MM.1S (cell line): ENCODE results near the gene ICAM1.

Experiments used
- DNase-seq: peaks from one replicate; pipeline ENCODE4 v3.0.0-alpha.2; 2015
- H2AFZ ChIP-seq: fragments of 300-600 bp; sonication (generic); 2 replicates; pipeline ENCODE4 v1.6.0; 2016; ENCODE audit warnings: antibody characterized with exemption, low read length
- H3F3A ChIP-seq: fragments of 300-600 bp; sonication (generic); 2 replicates; pipeline ENCODE4 v1.6.1; 2016; ENCODE audit warnings: mild to moderate bottlenecking, antibody characterized with exemption, low read length, moderate library complexity, mixed read lengths; ENCODE audit not compliant: insufficient read depth
- H3K27ac ChIP-seq: fragments of 300-600 bp; sonication (generic); 2 replicates; pipeline ENCODE4 v1.5.1; 2016; ENCODE audit warnings: mild to moderate bottlenecking, low read length
- H3K27me3 ChIP-seq: fragments of 300-600 bp; sonication (generic); replicated peaks from 2 replicates; pipeline ENCODE4 v1.6.0; 2016; ENCODE audit warnings: low read length; ENCODE audit not compliant: insufficient read depth
- H3K36me3 ChIP-seq: fragments of 300-600 bp; sonication (generic); replicated peaks from 2 replicates; pipeline ENCODE4 v1.6.1; 2016; ENCODE audit warnings: mild to moderate bottlenecking, low read length, mixed read lengths; ENCODE audit not compliant: insufficient read depth
- H3K4me1 ChIP-seq: fragments of 300-600 bp; sonication (generic); 2 replicates; pipeline ENCODE4 v1.6.1; 2016; ENCODE audit warnings: low read length, mixed read lengths
- H3K4me2 ChIP-seq: fragments of 300-600 bp; sonication (generic); 2 replicates; pipeline ENCODE4 v1.6.0; 2016; ENCODE audit warnings: low read depth, low read length
- H3K4me3 ChIP-seq: fragments of 300-600 bp; sonication (generic); 2 replicates; pipeline ENCODE4 v1.5.1; 2016; ENCODE audit warnings: low read length, mixed read lengths
- H3K79me2 ChIP-seq: fragments of 300-600 bp; sonication (generic); 2 replicates; pipeline ENCODE4 v1.6.1; 2016; ENCODE audit warnings: mixed run types, low read length, mixed read lengths
- H3K9ac ChIP-seq: fragments of 300-600 bp; sonication (generic); 2 replicates; pipeline ENCODE4 v1.6.1; 2016; ENCODE audit warnings: low read length, mixed read lengths
- H3K9me2 ChIP-seq: fragments of 300-600 bp; sonication (generic); replicated peaks from 2 replicates; pipeline ENCODE4 v1.6.1; 2016; ENCODE audit warnings: mild to moderate bottlenecking, low read length, mixed read lengths; ENCODE audit not compliant: insufficient read depth
- H3K9me3 ChIP-seq: fragments of 300-600 bp; sonication (generic); replicated peaks from 2 replicates; pipeline ENCODE4 v1.6.1; 2016; ENCODE audit warnings: mild to moderate bottlenecking, low read length, mixed read lengths; ENCODE audit not compliant: insufficient read depth
- H4K20me1 ChIP-seq: fragments of 300-600 bp; sonication (generic); 2 replicates; pipeline ENCODE4 v1.6.1; 2016; ENCODE audit warnings: mild to moderate bottlenecking, low read length, moderate library complexity, mixed read lengths; ENCODE audit not compliant: insufficient read depth
- EZH2 ChIP-seq: fragments of 300-600 bp; sonication (generic); optimal IDR thresholded peaks from 2 replicates; pipeline ENCODE3; 2017; ENCODE audit warnings: low read depth, mild to moderate bottlenecking, antibody characterized with exemption, low read length, mixed read lengths
- EZH2phosphoT487 ChIP-seq: fragments of 300-600 bp; sonication (generic); IDR thresholded peaks from 2 replicates; pipeline ENCODE4 v1.6.1; 2018; ENCODE audit warnings: antibody characterized with exemption, low read length
- TF ChIP-seq, protein P1 (sequence below): fragments of 300-600 bp; sonication (generic); IDR thresholded peaks from 2 replicates; pipeline ENCODE4 v1.5.1; 2016; ENCODE audit warnings: antibody characterized with exemption, low read length, mixed read lengths

ICAM1 gene

DNA sequence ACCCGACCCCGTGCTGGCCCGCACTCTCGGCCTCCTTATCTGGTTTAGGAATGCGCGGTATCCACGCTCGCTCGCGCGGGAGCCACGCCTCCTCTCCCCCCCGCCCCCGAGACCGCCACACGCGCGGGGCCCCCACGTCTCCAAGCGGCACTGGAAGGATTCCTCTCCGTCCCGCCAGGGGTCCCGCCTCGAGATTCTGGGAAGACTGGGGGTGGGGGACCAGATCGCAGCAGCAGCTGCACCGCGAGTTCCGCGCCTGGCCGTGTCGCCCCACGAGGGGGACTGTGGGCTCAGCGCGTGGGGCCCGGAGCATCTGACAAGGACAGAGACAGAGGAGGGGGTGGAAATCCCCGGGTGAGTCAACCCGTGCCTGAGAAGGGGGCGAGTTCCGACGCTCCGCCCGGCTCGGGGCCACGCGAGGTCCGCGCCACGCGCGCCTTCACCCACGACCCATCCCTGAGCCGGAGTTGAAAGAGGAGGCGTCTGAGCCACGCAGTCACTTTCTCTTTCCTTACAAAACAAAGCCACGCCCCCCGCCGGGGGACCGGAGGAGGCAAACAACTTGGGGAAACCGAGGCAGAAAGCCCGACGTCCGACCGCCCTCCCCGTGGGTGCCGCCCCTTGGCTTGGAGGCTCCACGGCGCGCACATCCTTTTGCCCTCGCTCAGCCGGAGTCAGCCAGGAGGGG lies 40.6 kb upstream of the ICAM1 start:
- Histone ChIP-seq H3K36me3 (no peaks in the 10 kb centered on the region), H3K4me1 (peaks cover 36% of the 10 kb centered on the region), H3K79me2 (peaks cover 54% of the 10 kb centered on the region), H4K20me1 (no peaks in the 10 kb centered on the region), H3K27me3 (no peaks in the 10 kb centered on the region), H3K27ac (peak overlapping the region; percentile 77), H2AFZ (peak overlapping the region; percentile 70), H3K4me2 (peak overlapping the region; percentile 96), H3K9me3 (no peaks in the 10 kb centered on the region), H3K4me3 (peak overlapping the region; percentile 94), H3K9ac (peak overlapping the region; percentile 96), H3K9me2 (no peaks in the 10 kb centered on the region), H3F3A (peaks cover 21% of the 10 kb centered on the region)
- DNase-seq: no peak
- TF ChIP-seq, protein P1, sequence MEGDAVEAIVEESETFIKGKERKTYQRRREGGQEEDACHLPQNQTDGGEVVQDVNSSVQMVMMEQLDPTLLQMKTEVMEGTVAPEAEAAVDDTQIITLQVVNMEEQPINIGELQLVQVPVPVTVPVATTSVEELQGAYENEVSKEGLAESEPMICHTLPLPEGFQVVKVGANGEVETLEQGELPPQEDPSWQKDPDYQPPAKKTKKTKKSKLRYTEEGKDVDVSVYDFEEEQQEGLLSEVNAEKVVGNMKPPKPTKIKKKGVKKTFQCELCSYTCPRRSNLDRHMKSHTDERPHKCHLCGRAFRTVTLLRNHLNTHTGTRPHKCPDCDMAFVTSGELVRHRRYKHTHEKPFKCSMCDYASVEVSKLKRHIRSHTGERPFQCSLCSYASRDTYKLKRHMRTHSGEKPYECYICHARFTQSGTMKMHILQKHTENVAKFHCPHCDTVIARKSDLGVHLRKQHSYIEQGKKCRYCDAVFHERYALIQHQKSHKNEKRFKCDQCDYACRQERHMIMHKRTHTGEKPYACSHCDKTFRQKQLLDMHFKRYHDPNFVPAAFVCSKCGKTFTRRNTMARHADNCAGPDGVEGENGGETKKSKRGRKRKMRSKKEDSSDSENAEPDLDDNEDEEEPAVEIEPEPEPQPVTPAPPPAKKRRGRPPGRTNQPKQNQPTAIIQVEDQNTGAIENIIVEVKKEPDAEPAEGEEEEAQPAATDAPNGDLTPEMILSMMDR: no peak
- TF ChIP-seq EZH2phosphoT487 (no peak), EZH2 (no peak)

DNA sequence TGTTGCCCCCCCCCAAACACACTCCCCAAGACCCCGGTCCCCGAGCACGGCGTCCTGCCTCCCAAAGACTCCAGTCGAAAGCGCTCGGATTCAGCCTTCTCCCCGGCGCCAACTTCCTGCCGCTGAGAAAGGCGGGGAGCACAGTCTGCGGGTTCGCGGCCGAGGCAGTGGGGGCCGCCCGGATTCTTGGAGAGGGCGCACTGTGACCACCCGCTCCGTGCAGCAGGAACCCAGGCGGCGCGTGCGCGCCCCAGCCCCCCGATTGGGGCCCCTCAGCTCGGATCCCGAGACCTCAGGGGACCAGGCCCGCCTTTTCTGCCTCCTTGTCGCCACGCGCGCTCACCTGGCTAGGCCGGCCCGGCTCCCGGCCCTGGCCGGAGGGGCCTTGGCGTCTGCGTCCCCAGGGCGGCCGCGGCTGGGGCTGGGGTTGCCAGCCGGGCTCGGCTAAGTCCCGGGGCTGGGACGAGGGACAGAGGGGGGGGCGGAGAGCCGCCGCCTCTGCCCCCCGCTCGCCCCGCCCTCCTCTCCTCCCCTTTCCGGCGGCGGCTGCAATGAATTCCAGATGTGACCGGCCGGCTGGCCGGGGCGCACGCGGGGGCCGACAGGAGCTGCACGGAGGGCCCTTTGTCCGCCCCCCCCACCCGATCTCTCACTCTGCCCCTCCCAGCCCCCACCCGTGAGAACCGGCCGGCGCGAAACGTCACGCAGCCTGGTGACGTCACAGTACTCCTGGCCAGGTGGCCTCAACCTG lies 39.9 kb upstream of the ICAM1 start, which contains the start of gene S1PR2:
Gene S1PR2 (minus strand): TSS at position 471 of the 751 bp plus-strand sequence. CDS start 6,426 bp downstream, outside the sequence.
- Histone ChIP-seq H3K4me3 (peak within 1 kb of the TSS; percentile 94), H3K4me1 (peaks cover 40% of the 10 kb centered on the region), H2AFZ (peak within 1 kb of the TSS; percentile 70), H3K4me2 (peak within 1 kb of the TSS; percentile 96), H3K9me3 (no peaks in the 10 kb centered on the region), H4K20me1 (no peaks in the 10 kb centered on the region), H3K27me3 (no peaks in the 10 kb centered on the region), H3K36me3 (no peaks in the 10 kb centered on the region), H3F3A (peaks cover 28% of the 10 kb centered on the region), H3K9ac (peak within 1 kb of the TSS; percentile 96), H3K9me2 (no peaks in the 10 kb centered on the region), H3K79me2 (peaks cover 48% of the 10 kb centered on the region), H3K27ac (peak within 1 kb of the TSS; percentile 77)
- DNase-seq: peak; percentile 87
- TF ChIP-seq, protein P1: no peak
- no peak for TF ChIP-seq EZH2
- TF ChIP-seq EZH2phosphoT487: no peak

GRCh38 chr19:10231612-10232228 lies 39.2 kb upstream of the ICAM1 start:
- Histone ChIP-seq H3F3A (peaks cover 34% of the 10 kb centered on the region), H4K20me1 (no peaks in the 10 kb centered on the region), H3K9ac (peak overlapping the region; percentile 96), H3K4me1 (peaks cover 43% of the 10 kb centered on the region), H3K79me2 (peaks cover 42% of the 10 kb centered on the region), H3K4me3 (peak overlapping the region; percentile 94), H3K36me3 (no peaks in the 10 kb centered on the region), H3K27me3 (no peaks in the 10 kb centered on the region), H2AFZ (0 out of 2 replicates have a peak overlapping the region, but pooled peaks have one; percentile 70), H3K9me3 (no peaks in the 10 kb centered on the region), H3K4me2 (peak overlapping the region; percentile 96; the same call in 1 of the 2 replicates), H3K27ac (peak overlapping the region; percentile 77; the same call in 1 of the 2 replicates), H3K9me2 (no peaks in the 10 kb centered on the region)
- no peak for DNase-seq
- no peak for TF ChIP-seq EZH2phosphoT487
- TF ChIP-seq, protein P1: no peak
- TF ChIP-seq EZH2: no peak
